Stimulated activated CD4-positive, alpha-beta T cell treated with anti-CD3 and anti-CD28 coated beads, Interleukin-2, amount 100 ng/mL, for 24 hours (primary cell): ENCODE data around the gene VWCE.

Experiments used
- DNase-seq, 2 donors: peaks; one replicate each; pipeline ENCODE4 v3.0.0-alpha.2; 2020

VWCE gene, protein sequence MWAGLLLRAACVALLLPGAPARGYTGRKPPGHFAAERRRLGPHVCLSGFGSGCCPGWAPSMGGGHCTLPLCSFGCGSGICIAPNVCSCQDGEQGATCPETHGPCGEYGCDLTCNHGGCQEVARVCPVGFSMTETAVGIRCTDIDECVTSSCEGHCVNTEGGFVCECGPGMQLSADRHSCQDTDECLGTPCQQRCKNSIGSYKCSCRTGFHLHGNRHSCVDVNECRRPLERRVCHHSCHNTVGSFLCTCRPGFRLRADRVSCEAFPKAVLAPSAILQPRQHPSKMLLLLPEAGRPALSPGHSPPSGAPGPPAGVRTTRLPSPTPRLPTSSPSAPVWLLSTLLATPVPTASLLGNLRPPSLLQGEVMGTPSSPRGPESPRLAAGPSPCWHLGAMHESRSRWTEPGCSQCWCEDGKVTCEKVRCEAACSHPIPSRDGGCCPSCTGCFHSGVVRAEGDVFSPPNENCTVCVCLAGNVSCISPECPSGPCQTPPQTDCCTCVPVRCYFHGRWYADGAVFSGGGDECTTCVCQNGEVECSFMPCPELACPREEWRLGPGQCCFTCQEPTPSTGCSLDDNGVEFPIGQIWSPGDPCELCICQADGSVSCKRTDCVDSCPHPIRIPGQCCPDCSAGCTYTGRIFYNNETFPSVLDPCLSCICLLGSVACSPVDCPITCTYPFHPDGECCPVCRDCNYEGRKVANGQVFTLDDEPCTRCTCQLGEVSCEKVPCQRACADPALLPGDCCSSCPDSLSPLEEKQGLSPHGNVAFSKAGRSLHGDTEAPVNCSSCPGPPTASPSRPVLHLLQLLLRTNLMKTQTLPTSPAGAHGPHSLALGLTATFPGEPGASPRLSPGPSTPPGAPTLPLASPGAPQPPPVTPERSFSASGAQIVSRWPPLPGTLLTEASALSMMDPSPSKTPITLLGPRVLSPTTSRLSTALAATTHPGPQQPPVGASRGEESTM

GRCh38 chr11:61294717-61295595 lies at the start of gene VWCE:
Gene VWCE (minus strand): TSS chr11:61295316. CDS start chr11:61295037, 279 bp downstream.
- DNase-seq = peak; percentile 76 to 80

DNA sequence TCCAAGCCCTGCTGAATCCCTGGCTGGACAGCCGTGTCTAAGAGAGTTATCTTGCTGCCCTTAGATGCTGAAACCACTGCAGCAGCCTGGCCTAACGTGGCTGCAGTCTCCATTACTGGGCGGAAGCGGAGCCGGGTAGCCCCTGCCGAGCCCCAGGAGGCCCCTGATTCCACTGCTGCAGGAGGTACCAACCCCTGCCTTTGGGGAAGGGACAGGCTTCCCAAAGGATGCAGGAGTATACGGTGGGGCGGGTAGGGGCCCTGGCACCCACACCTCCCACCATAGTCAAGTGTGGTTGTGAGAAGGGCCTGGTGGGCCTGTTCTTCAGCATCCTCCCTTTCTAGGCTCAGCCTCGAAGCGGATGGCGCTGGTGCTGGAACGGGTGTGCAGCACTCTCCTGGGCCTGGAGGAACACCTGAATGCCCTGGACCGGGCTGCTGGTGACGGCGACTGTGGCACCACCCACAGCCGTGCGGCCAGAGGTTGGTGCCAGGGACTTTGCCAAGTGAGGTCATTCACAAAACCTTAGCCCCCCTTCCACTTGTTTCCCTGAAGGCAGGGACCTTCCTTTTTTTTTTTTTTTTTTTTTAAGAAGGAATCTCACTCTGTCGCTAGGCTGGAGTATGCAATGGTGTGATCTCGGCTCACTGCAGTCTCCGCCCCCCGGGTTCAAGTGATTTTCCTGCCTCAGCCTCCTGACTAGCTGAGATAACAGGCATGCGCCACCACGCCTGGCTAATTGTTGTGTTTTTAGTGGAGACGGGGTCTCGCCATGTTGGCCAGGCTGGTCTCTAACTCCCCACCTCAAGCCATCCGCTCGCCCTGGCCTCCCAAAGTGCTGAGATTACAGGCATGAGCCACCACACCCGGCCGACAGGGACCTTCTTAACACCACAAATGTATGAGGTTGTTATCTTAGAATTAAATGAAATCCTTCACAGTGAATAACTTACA lies 49.0 kb upstream of the VWCE start:
- no peak for DNase-seq

DNA sequence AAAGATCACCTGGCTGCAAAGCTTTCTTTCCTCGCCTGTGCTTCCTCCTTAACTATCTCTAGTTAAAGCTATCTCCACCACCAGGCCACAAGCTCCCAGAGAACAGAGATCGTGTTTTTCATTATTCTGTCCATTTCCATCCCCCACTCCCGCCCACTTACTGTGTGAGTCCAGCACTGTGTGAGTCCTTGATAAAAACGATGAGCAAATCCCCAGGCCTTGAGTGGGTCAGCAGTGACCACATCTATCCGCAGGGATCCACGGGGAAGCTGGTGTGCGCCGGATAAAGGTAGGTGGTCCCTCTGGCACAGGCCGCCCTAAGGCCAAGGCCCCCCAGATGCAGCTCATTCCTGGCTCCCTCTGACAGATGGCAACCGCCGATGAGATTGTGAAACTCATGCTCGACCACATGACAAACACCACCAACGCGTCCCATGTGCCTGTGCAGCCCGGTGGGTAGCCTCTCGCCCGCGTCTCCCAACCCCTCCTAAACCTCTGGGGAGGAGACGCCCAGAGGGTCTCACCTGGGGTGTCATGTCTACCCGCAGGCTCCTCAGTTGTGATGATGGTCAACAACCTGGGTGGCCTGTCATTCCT lies 47.2 kb upstream of the VWCE start:
- DNase-seq = no peak

GRCh38 chr11:61341706-61342105 lies 46.6 kb upstream of the VWCE start:
- no peak for DNase-seq

DNA sequence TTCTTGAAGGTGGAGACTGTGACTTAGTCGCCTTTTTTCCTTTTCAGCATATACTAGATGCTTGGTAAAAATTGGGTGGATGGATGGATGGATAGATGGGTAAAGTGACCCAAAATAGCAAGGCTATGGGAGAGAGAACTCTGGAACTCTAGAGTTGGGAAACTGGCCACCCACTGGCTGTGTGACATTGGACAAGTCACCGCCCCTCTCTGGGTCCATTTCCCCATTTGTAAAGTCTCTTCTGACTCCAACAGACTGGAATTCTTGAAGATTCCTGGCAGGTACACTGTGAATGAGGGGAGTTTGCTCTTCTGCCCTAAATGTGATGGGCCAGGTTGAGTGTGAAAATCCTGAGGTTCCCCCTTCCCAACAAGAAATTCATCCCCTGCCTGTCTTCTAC lies 45.9 kb upstream of the VWCE start:
- no peak for DNase-seq

GRCh38 chr11:61339490-61339878 lies 44.4 kb upstream of the VWCE start:
- no peak for DNase-seq

GRCh38 chr11:61338783-61339489 lies 43.8 kb upstream of the VWCE start:
- no peak for DNase-seq

DNA sequence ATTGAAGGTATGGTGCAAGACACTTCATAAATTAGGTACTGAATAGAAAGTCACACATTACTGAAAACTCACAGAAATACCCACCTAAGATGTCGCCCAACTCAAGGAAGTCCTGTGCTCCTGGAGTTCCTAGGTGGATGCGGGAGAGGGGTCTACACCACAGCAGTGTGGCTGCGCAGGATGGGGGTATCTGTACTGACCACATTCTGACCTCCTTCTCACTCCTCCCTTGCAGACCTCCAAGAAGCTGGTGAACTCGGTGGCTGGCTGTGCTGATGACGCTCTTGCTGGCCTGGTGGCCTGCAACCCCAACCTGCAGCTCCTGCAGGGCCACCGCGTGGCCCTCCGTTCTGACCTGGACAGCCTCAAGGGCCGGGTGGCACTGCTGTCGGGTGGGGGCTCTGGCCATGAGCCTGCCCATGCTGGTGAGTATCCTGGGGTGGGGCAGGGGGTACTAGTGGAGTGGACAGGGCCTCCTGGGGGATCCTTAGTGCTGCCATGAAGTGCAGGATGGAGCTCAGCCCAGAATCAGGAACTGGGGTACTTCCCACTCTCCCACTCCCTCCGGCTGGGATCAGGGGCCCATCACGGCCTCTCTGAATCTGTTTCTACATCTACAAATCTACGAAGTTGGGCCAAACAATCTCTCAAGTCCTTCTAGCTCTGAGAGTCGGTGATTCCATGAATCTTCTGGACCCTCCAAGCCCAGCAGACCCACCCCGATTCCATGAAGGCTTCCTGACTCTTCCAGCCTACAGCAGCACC lies 42.8 kb upstream of the VWCE start:
- DNase-seq = no peak

DNA sequence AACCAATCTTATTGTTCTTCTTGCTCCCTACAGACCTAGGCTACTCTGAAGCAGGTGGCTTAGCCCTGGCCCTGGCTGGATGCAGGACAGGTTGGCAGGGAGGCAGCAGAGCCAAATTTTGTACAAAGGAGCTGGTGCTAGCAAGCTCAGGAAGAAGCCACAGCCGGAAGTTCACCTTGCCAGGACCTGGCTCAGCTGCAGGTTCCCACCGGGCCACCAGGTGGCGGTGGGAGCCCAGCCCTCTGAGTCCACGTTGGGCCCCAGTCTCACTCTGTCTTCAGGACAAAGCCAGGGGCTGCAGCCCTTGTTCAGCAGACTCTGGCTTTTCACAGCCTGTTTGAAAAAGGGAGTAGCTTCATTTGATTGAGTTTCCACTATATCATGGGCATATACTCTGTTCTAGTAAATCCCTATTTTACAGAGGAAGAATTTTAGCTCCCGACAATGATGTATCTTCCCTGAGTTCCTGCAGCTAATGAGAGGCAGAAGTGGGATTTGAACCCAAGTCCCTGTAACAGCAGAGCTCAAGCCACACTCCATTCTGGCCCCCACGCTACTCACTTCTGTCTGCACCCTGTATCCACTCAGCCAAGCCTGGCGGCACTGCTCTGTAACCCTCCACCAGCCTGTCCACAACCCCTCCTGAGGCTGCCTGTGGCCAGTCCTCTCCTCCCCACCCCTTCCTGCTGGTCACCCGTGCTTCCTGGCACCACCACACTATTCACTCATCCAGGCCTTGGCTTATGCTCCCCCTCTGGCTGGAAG lies 41.2 kb upstream of the VWCE start:
- DNase-seq = peak; percentile 83 to 86

GRCh38 chr11:61335355-61335710 lies 40.2 kb upstream of the VWCE start:
- DNase-seq = no peak

DNA sequence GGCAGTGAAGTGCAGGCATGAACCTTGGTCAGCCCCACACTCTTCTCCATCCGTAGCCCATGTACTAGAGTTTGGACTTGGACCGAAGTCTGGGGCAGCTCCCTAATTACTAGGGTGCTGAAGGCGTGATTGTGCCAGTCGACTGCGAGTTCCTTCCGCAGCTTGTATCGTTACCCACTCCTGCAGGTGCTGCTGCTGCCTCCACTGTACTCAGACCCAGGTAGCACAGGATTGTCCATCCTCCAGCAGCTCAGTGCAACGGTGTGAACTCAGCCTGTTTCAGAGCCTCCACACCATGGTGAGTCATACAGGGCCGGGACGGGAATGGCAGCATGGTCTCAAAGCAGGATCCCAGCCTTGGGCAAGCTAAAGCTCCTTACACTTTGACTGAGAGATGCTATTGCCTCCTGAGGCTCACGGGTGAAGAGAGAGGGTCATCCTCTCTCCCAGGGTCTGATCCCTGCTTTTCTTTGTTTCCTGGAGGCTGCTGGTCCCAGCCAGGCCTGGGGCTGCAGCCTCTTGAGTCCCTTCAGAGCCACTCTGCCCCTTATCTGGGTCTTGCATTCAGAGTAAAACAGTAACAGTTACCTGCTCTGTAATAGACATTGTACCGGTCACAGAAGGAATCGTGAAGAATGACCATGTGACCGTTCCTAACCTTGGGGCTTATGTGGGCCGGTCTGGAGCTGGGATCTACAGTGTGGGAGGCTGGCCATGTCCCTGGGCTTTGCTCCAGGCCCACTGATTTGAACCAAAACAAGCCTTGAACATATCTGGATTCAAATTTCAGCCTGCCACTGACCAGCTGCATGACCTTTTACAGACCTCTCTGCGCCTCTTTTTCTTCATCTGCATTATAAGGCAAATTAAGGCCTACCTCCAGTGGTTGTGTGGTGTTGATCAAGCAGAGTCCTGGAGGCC lies 39.6 kb upstream of the VWCE start:
- DNase-seq = no peak

- DNase-seq = peak; percentile 23 to 36
Observed at GRCh38 chr11:61333550-61334433, 38.7 kb upstream of the VWCE start.

GRCh38 chr11:61332797-61333549 lies 37.9 kb upstream of the VWCE start, which contains the start of the genes DDB1 and TKFC:
Gene DDB1 (minus strand): TSS chr11:61333105. CDS start chr11:61332968, 137 bp downstream.
Gene TKFC (plus strand): TSS chr11:61333228. CDS start chr11:61334729, 1,501 bp downstream.
- peak; percentile 97 to 98 for DNase-seq

- peak; percentile 11 to 22 for DNase-seq
Observed at GRCh38 chr11:61332281-61332796, 37.2 kb upstream of the VWCE start.

DNA sequence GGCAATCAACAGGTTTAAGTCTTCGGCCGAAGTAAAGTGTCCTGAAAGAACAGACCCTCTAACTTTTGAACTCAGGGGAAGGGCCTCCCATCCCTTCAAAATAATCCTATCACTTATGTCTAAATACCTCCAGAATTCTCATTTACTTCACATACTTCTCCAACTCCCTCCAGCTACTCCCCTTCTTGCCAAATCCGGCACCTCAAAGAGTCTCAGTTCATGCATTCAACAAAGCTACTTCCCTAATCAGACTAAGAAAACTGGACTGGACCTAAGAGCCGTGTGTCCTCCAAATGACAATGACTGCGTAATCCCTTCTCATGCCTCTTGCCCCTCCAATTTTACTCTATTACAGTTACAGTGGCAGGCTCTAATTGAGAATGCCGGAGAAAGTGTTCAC lies 36.5 kb upstream of the VWCE start:
- no peak for DNase-seq
